Erythroblast (primary cell): Measurements from ENCODE around the gene LDLRAD4.

Experiments
- GATA1 ChIP-seq: IDR thresholded peaks from 2 replicates; pipeline ENCODE4 v1.6.1; 2011; ENCODE audit warnings: low read depth, mild to moderate bottlenecking, control low read depth, low read length, moderate library complexity
- POLR2A ChIP-seq: IDR thresholded peaks from 2 replicates; pipeline ENCODE4 v1.6.1; 2011; ENCODE audit warnings: mild to moderate bottlenecking, low read length

DNA sequence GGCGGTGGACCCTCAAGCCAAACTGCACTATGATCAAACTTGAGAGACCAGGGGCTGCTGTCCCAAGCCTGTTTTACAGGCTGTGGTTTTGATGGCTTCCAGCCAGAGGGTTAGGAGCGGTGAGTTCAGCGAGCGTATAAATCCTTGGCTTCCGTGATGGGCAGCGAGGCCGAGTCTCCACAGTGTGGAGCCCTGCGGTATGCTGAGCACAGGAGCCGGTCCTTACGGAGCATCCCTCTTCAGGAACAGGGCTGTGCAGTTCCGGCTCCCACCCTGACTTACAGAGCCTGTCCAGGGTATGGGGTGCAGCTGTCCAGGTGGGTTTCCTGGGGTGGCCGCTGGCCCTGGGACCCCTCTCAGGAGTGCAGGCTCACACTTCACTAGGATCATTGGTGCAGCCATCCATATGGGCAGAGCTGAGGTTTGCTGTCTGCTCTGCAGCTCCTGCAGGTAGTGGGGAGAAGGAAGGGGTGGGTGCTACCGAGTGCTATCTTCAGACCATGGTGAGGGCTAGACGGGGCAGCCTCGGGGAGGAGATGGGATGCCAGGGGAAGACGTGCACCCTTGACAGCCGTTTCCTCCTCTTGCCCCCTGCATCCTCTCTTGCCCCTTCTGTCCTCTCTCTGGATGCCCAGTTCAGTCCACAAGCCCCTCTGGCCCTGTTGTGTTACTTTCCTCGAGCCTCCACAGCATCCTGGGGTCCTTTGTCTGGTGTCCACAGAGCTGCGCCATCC is 403.5 kb downstream of the LDLRAD4 start:
- TF ChIP-seq POLR2A (no peak), GATA1 (no peak)
